Neural progenitor cell (in vitro differentiated cells): ENCODE results near the gene RAB40A. TPM values are rescaled to one million over a fixed set of nuclear protein-coding genes. Genes with fewer than 3 reads are reported as not detected.

Experiments
- DNase-seq: peaks from one replicate; pipeline ENCODE4 v3.0.0-alpha.2; 2016; ENCODE audit warnings: low spot score
- H2AFZ ChIP-seq: fragments of 200-600 bp; sonication (generic); replicated peaks from 2 replicates; pipeline ENCODE4 v1.6.1; 2016; ENCODE audit warnings: antibody characterized with exemption
- H3F3A ChIP-seq: fragments of 200-600 bp; sonication (generic); 2 replicates; pipeline ENCODE4 v1.6.1; 2016; ENCODE audit warnings: antibody characterized with exemption, low read depth
- H3K27ac ChIP-seq: fragments of 200-600 bp; sonication (generic); 2 replicates; pipeline ENCODE4 v1.5.1; 2016; ENCODE audit warnings: mild to moderate bottlenecking
- H3K27me3 ChIP-seq: fragments of 200-600 bp; sonication (generic); 2 replicates; pipeline ENCODE4 v1.6.1; 2016; ENCODE audit warnings: mild to moderate bottlenecking, moderate library complexity
- H3K36me3 ChIP-seq: fragments of 200-600 bp; sonication (generic); 2 replicates; pipeline ENCODE4 v1.5.1; 2016
- H3K4me1 ChIP-seq: fragments of 200-600 bp; sonication (generic); 2 replicates; pipeline ENCODE4 v1.6.1; 2016; ENCODE audit warnings: mixed run types
- H3K4me2 ChIP-seq: fragments of 200-600 bp; sonication (generic); 2 replicates; pipeline ENCODE4 v1.6.1; 2016
- H3K4me3 ChIP-seq: fragments of 200-600 bp; sonication (generic); 2 replicates; pipeline ENCODE4 v1.5.1; 2016
- H3K79me2 ChIP-seq: fragments of 200-600 bp; sonication (generic); 2 replicates; pipeline ENCODE4 v1.6.1; 2016; ENCODE audit warnings: low read depth
- H3K9ac ChIP-seq: fragments of 200-600 bp; sonication (generic); 2 replicates; pipeline ENCODE4 v1.6.1; 2016
- H3K9me3 ChIP-seq: fragments of 200-600 bp; sonication (generic); 2 replicates; pipeline ENCODE4 v1.5.1; 2016; ENCODE audit warnings: low read depth
- H4K20me1 ChIP-seq: fragments of 200-600 bp; sonication (generic); 2 replicates; pipeline ENCODE4 v1.6.1; 2016; ENCODE audit warnings: low read depth
- H3K27ac Mint-ChIP-seq: 3 replicates; pipeline ENCODE4 v1.8.0; 2021; ENCODE audit warnings: mixed read lengths
- H3K27me3 Mint-ChIP-seq: 2 replicates; pipeline ENCODE4 v1.8.0; 2022; ENCODE audit warnings: low read depth, mild to moderate bottlenecking, inconsistent platforms, moderate library complexity, mixed read lengths; ENCODE audit not compliant: insufficient read depth
- H3K36me3 Mint-ChIP-seq: 3 replicates; pipeline ENCODE4 v1.8.0; 2021; ENCODE audit warnings: mixed read lengths
- H3K4me1 Mint-ChIP-seq: 3 replicates; pipeline ENCODE4 v1.8.0; 2021; ENCODE audit warnings: mixed read lengths
- H3K4me3 Mint-ChIP-seq: 3 replicates; pipeline ENCODE4 v1.8.0; 2021; ENCODE audit warnings: mild to moderate bottlenecking, moderate library complexity, mixed read lengths
- H3K9me3 Mint-ChIP-seq: 3 replicates; pipeline ENCODE4 v1.8.0; 2020; ENCODE audit warnings: mixed read lengths
- EZH2 ChIP-seq: fragments of 200-600 bp; sonication (generic); IDR thresholded peaks from 2 replicates; pipeline ENCODE4 v1.6.1; 2017; ENCODE audit warnings: antibody characterized with exemption, mild to moderate bottlenecking, moderate library complexity
- EZH2phosphoT487 ChIP-seq: fragments of 200-600 bp; sonication (generic); IDR thresholded peaks from 2 replicates; pipeline ENCODE4 v1.6.1; 2017; ENCODE audit warnings: antibody characterized with exemption
- total RNA-seq: library from RNA; depleted of rRNA; stranded (reverse); fragments of >200 nt; gene quantifications from 2 replicates; pipeline ENCODE4 v1.2.3, GENCODE V29; 2015; ENCODE audit warnings: low replicate concordance
- TF ChIP-seq, protein P1 (sequence below): fragments of 200-600 bp; sonication (generic); IDR thresholded peaks from 2 replicates; pipeline ENCODE4 v1.5.1; 2017; ENCODE audit warnings: antibody characterized with exemption, mild to moderate bottlenecking

Gene RAB40A
- total RNA-seq, 1 donor from 2014 or later: 0.60 TPM

DNA sequence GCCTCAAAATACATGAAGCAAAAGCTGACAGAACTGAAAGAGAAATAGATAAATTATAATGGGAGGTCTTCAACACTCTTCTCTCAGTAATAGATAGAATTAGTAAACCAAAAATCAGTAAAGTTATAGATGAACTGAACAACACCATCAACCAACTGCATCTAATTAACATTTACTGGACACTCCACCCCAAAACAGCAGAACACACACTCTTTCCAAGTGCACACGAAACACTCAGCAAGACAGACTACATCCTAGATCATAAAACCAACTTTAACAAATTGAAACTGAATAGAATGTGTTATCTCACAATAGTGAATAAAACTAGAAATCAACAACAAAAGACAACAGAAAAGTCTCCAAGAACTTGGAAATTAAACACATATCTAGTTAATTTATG, 41.0 kb upstream of the RAB40A start:
- Histone ChIP-seq H3K9ac (no peak overlapping the region), H2AFZ (no peak overlapping the region), H3K4me3 (no peak overlapping the region), H3K27ac (no peak overlapping the region), H4K20me1 (no peaks in the 10 kb centered on the region), H3K4me1 (no peaks in the 10 kb centered on the region), H3F3A (no peaks in the 10 kb centered on the region), H3K27me3 (peaks cover 9% of the 10 kb centered on the region), H3K79me2 (no peaks in the 10 kb centered on the region), H3K36me3 (no peaks in the 10 kb centered on the region), H3K4me2 (no peak overlapping the region), H3K9me3 (no peaks in the 10 kb centered on the region)
- Mint-ChIP-seq H3K4me3 (no peak overlapping the region), H3K4me1 (peaks cover under 1% of the 10 kb centered on the region), H3K9me3 (no peaks in the 10 kb centered on the region), H3K27me3 (no peaks in the 10 kb centered on the region), H3K27ac (no peak overlapping the region), H3K36me3 (no peaks in the 10 kb centered on the region)
- TF ChIP-seq EZH2phosphoT487 (no peak), EZH2 (no peak)
- TF ChIP-seq, protein P1, sequence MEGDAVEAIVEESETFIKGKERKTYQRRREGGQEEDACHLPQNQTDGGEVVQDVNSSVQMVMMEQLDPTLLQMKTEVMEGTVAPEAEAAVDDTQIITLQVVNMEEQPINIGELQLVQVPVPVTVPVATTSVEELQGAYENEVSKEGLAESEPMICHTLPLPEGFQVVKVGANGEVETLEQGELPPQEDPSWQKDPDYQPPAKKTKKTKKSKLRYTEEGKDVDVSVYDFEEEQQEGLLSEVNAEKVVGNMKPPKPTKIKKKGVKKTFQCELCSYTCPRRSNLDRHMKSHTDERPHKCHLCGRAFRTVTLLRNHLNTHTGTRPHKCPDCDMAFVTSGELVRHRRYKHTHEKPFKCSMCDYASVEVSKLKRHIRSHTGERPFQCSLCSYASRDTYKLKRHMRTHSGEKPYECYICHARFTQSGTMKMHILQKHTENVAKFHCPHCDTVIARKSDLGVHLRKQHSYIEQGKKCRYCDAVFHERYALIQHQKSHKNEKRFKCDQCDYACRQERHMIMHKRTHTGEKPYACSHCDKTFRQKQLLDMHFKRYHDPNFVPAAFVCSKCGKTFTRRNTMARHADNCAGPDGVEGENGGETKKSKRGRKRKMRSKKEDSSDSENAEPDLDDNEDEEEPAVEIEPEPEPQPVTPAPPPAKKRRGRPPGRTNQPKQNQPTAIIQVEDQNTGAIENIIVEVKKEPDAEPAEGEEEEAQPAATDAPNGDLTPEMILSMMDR: no peak
- no peak for DNase-seq

DNA sequence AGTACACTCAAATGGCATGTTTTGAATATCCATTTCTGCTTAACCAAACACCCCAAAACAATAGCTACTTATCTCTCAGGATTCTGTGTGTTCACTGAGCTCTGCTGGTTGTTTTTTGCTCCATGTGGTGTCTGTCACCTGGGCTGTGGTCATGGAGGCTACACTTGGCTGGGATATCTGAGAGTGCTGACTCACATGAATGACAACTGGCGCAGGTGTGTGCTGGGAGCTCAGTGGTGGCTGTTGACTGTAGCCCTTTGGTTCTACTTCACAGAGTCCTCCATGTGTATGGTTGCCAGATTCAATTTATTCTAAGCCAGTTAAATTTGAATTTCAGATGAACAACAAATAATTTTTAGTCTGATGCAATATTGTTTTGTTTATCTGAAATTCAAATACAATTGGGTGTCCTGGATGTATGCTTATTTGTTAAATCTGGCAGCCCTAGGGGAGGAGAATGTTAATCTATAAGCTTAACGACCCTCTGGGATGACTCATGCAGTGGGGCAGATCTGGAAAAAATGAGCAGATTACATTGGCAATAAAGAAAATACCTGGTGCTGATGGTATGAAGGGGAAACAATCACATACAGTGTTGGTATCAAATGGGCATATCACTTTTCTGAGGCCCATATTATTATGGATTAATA, 37.8 kb upstream of the RAB40A start:
- no peaks in the 10 kb centered on the region for H3K27me3 Mint-ChIP-seq
- H3K4me1 Mint-ChIP-seq: peaks cover 7% of the 10 kb centered on the region
- Histone ChIP-seq H3K36me3 (no peaks in the 10 kb centered on the region), H2AFZ (no peak overlapping the region), H3K4me2 (no peak overlapping the region), H3K79me2 (no peaks in the 10 kb centered on the region), H3K4me1 (no peaks in the 10 kb centered on the region), H4K20me1 (no peaks in the 10 kb centered on the region), H3K9me3 (no peaks in the 10 kb centered on the region), H3K27me3 (peaks cover 9% of the 10 kb centered on the region), H3F3A (peaks cover 7% of the 10 kb centered on the region), H3K27ac (no peak overlapping the region), H3K9ac (no peak overlapping the region), H3K4me3 (no peak overlapping the region)
- TF ChIP-seq, protein P1: no peak
- TF ChIP-seq EZH2phosphoT487 (no peak), EZH2 (no peak)
- no peak for DNase-seq
- H3K27ac Mint-ChIP-seq: no peak overlapping the region
- no peaks in the 10 kb centered on the region for H3K9me3 Mint-ChIP-seq
- H3K36me3 Mint-ChIP-seq: no peaks in the 10 kb centered on the region
- H3K4me3 Mint-ChIP-seq: no peak overlapping the region

GRCh38 chrX:103554687-103555424, 35.6 kb upstream of the RAB40A start:
- no peaks in the 10 kb centered on the region for H3K9me3 Mint-ChIP-seq

More at GRCh38 chrX:103554687-103555424, 35.6 kb upstream of the RAB40A start:
- Histone ChIP-seq H3F3A (peaks cover 7% of the 10 kb centered on the region), H3K4me1 (no peaks in the 10 kb centered on the region), H3K27me3 (peaks cover 9% of the 10 kb centered on the region), H2AFZ (peak overlapping the region; percentile 80), H3K9me3 (no peaks in the 10 kb centered on the region), H3K79me2 (no peaks in the 10 kb centered on the region), H3K4me2 (peak overlapping the region; percentile 75), H3K9ac (peak overlapping the region; percentile 60), H4K20me1 (no peaks in the 10 kb centered on the region), H3K36me3 (no peaks in the 10 kb centered on the region), H3K27ac (no peak overlapping the region), H3K4me3 (peak overlapping the region; percentile 64)
- Mint-ChIP-seq H3K4me1 (peaks cover 10% of the 10 kb centered on the region), H3K27me3 (no peaks in the 10 kb centered on the region), H3K36me3 (no peaks in the 10 kb centered on the region), H3K4me3 (peak overlapping the region; percentile 94), H3K27ac (peak overlapping the region; percentile 98)
- TF ChIP-seq, protein P1: no peak
- no peak for TF ChIP-seq EZH2phosphoT487
- no peak for TF ChIP-seq EZH2
- DNase-seq: peak; percentile 90
